ENCODE data around the gene ADAMTS4.

ADAMTS4 gene

DNA sequence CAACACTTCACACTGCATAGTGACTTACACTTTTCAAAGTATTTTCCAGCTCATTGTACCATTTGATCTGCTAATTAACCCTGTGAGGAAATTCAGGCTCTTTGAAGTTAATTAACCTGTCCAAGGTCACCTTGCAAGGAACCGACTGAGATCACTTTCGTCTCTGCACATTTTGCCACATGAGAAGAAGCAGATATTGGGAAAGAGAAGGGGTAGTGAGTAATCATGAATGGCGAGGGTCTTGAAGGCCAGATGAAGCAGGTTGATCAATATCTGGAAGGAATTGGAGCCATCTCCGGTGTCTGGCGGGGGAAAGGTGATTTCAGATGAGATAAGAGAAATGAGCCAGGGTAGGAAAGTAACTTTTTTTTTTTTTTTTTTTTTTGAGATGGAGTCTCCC lies 21.1 kb upstream of the ADAMTS4 start:
- DNase-seq (ENCODE audit: low read depth, low spot score) = no peak

DNA sequence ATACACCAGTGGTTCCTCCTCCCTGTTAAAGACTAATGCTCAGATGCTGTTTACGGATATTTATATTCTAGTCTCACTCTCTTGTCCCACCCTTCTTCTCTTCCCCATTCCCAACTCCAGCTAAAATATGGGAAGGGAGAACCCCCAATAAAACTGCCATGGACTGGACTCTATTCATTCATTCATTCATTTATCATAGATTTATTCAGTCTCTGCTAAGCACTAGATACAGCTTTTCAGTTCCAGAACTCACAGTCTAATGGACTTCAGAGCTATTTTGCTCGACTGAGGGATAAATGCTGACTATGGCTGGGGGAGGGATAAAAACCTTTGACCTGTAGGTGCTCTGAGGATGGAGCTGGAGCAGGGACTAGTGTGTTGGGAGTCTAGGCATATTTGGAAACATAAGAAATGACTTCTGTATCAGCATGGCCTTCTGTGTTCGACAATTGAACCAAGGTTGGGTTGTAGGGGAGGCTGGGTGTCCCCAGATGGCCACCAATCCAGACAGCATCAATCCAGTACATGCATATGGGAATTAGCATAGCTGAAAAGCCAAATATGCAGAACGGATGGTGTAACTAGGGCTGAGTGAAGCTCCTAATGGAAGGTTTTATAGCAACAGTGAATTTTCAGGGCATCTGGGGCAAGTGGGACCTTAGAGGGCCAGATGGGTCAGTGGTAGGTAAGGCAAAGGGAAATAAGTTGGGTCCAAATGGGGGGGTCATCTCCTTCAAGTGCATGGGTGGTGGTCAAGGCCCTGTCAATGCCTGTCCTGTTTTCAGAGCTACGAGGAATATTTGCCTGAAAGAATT lies 20.4 kb upstream of the ADAMTS4 start:
- no peak for DNase-seq (ENCODE audit: low read depth, low spot score)

GRCh38 chr1:161218301-161219077 lies 19.6 kb upstream of the ADAMTS4 start:
- no peak for DNase-seq (ENCODE audit: low read depth, low spot score)

DNA sequence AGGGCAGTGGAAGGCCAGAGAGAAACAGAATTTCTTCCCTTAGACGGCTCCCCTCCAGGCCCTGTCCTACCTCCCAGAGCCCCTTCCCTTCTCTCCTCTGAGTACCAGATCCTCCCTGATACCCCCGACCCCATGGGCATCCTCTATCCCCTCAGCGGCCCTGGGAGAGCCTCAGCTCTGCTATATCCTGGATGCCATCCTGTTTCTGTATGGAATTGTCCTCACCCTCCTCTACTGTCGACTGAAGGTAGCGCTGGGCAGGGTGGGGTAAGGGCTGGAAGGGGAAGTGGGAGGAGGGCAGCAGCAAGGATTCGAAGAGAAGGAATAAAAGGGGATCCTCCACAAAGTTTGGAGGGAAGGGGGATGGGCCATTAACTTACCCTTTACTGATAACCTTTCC lies 19.0 kb upstream of the ADAMTS4 start:
- DNase-seq (ENCODE audit: low read depth, low spot score) = no peak

DNA sequence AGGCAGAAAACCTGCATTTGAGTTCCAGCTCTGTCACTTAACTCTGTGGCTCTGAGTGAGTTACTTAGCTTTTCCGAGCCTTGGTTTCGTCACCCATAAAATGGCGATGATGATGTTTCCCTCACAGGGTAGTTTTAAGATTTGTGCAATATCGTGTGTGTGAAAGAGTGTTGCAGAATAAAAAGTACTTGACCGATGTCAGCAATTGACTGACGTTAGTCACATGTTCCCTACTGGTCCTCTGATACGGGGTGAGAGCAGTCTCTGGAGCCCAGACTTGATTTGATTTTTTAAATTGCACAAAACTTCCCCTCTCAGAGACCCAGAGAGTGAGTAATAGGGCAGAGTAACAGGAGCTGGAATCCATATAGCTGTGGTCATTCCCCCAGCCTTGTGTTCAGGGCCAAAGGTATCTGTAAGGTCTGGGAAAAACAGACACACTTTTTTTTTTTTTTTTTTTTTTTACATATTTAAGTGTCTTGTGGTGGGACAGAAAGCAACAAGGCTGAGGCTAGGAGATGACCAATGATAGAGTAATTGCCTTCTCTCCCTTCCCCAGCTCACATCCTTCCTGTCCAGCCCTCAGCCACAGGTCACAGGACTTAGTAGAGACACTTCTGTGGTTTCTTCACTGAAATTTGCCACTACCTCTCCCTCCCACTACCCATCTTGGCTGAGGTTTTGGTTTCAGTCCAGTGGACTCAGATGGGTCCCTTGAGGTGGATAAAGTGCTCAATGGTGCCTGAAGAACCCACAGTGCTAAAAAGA lies 18.3 kb upstream of the ADAMTS4 start:
- no peak for DNase-seq (ENCODE audit: low read depth, low spot score)

DNA sequence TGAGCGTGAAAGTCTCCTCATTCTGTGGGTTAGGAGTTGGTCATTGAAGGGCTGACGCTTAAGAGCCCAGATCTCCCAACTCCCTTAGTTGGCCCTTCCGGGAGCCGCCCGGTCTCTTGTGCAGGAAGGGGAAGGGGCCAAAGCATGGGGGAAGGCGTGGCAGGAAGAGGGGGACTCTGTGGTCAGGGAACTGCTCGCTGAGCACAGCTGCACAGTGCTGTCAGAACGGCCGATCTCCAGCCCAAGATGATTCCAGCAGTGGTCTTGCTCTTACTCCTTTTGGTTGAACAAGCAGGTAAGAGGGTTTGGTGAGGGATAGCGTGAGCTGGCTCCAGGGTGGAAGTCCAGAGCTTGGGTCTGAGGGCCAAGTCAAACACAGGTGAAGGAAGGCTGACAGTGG lies 16.2 kb upstream of the ADAMTS4 start, which contains the start of gene FCER1G:
Gene FCER1G (plus strand): TSS at position 220 of the 400 bp plus-strand sequence. CDS start 27 bp downstream, at position 247.
- DNase-seq (ENCODE audit: low read depth, low spot score) = no peak

DNA sequence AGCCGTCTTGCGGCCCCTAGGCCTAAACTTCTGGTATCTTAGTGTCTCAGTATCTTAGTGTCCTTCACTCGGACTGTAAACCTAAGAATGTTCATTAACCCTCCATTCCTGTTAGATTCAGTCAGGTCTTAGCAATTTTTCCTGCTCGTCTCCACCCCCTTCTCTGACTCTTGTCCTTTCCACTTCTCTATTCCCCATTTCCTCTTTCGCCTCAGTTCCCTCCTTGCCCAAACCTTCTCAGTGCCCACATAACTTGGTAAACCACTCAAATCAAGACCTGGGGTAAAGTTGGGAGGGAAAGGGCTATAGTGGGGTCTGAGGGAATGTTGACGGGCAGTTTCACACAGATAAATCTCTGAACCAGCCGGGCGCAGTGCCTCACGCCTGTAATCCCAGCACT lies 15.5 kb upstream of the ADAMTS4 start:
- no peak for DNase-seq (ENCODE audit: low read depth, low spot score)

DNA sequence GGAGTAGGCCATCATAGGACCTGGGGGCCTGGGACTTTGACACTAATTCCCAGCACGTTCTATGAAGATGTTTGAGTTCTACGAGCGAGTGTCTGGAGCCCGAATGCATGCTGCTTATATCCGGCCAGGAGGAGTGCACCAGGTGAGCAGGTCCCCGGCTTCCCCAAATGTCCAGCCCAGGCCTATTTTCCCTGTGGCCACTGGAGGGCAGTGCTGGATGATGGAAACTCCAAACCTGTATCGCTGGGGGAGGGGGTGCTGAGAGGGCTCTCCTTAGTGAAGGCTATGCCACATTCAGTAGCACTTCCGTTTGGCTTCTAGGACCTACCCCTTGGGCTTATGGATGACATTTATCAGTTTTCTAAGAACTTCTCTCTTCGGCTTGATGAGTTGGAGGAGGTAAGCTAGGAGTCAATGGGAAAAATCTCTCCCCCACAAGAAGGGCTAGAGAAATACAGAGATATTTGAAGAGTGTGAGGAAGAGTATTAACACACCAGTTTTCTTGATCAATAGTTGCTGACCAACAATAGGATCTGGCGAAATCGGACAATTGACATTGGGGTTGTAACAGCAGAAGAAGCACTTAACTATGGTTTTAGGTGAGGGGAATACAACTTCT lies 11.0 kb upstream of the ADAMTS4 start:
- DNase-seq (ENCODE audit: low read depth, low spot score) = peak; percentile 45

- no peak for DNase-seq (ENCODE audit: low read depth, low spot score)
Observed at GRCh38 chr1:161207173-161207572, 8.3 kb upstream of the ADAMTS4 start.

DNA sequence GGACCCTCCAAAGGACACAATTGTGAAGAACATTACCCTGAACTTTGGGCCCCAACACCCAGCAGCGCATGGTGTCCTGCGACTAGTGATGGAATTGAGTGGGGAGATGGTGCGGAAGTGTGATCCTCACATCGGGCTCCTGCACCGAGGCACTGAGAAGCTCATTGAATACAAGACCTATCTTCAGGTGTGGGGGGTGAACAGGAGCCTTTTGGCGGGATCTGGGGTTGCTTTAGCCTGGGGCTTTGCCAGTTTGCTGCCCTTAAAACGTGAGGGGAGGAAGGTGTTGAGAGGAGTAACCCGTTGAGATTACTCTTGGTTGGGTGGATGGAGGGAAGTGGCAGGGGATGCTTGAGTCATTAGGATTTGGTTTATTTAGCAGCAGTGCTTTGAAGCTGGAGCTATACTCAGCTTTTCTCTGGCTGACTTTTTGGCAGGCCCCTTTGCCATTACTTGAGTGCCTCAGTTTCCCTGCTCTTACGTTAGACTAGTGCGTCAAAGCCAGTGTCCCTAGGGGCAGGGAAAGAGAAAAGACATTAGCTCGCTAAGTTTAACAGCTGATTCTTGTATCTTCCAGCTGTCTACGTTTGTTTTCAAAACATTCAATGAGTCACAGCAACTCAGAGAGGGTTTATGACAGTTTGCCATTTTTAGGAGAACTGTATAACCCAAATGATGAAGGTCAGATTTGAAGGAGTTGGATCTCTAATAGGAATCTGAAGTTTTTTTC lies 7.7 kb upstream of the ADAMTS4 start:
- no peak for DNase-seq (ENCODE audit: low read depth, low spot score)

- DNase-seq (ENCODE audit: low read depth, low spot score) = peak; percentile 94
Observed at GRCh38 chr1:161201836-161202712, 3.2 kb upstream of the ADAMTS4 start, which contains the start of gene NDUFS2. Gene NDUFS2 (plus strand): TSS chr1:161202367. CDS start chr1:161202386, 19 bp downstream.

DNA sequence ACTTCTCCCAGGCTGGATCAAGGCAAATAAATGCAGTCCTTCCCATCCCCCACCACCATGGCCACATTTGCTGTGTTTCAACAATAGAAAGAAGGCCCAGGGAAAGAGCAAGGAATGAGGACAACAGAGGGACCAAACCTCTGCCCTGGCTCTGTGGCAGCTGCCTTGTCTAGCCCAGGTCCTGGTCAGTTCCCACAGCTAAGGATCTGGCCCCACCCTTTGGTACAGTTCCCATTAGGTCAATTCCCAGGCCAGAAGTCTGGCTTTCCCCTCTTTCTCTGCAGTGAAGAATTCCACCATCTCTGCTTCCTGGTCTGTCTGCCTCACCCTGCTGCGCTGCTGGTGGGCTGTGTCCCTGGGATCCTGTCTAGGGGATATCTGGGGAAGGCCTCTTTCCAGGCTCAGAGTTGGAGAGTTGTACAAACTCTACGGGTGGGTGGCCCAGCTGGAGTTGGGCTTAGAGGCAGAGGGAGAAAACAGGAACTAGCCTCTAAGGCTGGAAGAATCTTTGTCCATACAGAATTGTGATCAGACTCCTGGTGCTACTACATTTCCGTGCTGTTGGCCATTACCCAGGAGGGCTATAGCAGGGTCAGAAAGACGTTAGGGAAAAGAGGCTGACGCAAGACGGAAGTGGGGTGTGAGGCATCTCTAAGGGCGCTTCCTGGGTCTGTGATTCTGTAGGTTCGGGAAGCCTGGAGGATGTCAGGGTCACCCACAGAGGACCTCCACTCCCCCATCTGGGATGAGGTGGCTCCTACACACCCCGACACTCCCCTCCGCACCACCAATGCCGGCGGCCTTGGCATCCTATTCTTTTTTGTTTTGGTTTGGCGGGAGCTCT lies 2.4 kb upstream of the ADAMTS4 start:
- DNase-seq (ENCODE audit: low read depth, low spot score) = no peak

DNA sequence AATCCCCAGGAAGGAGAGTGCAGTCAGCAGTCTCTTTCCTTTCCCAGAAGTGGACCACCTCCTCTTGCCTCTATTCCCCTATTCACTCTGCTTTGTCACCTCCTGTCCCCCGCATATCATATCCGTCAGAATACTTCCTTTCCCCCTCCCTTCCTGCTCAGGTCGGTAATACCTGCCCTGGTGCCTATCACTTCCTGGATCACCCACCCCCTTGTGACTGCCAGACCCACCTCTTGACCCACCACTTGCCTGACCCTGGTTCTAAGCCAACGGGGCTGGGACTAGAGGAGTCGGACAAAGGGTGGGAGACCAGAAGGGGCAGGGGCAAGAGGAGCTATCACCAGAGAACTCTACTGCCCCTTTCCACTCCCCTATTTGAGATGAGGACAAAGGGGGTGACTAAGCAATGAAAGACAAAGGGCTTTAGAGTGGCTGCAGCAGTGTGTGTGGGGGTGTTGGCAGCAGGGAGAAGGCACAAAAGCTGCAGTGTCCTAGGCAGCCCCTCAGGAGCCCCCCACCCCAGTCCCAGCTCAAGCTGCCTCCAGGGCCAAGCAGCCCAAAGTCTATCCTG lies 1.7 kb upstream of the ADAMTS4 start:
- DNase-seq (ENCODE audit: low read depth, low spot score) = no peak

- no peak for DNase-seq (ENCODE audit: low read depth, low spot score)
Observed at GRCh38 chr1:161199506-161200139, 769 bp upstream of the ADAMTS4 start.

- DNase-seq (ENCODE audit: low read depth, low spot score) = no peak
Observed at GRCh38 chr1:161198194-161198896, 509 bp downstream of the ADAMTS4 start.

DNA sequence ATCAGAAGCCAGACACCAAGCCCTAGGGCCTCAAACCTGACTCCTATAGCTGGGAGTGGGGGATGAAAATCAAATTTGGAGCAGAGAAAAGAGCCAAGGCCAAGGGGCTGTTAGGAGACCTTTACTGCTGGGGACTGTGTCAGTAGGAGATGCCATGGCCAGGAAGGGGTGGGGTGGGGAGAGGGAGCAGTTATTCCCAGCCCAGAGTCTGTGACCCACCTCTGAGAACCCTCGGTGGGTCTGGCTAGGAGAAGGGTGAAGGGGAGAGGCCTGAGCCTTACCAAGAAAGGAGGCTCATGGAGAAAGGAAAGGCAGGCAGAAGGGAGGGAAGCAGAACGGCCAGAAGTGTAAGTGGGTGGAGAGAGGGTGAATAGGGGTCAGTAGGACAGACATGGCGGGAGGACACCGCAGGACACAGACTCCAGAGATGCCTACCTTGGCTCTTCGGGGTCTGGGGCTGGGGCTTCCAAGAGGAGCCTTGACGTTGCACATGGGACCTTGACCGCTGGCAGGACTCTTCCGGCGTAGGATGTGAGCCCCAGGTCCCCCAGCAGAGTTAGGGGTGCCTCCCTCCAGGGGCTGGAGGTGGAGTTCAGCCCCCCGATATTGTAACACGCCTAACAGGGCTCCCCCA lies 1.2 kb downstream of the ADAMTS4 start:
- DNase-seq (ENCODE audit: low read depth, low spot score) = no peak

All from activated CD4-positive, CD25-positive, alpha-beta regulatory T cell treated with anti-CD3 and anti-CD28 coated beads, Interleukin-2, amount 50 U/mL, for 16 hours (primary cell).